ENCODE measurements around the gene ANAPC7. TPM values are rescaled to one million over a fixed set of nuclear protein-coding genes. Genes with fewer than 3 reads are reported as not detected.

ANAPC7 gene
- total and polyA plus RNA-seq, 2 of the 13 experiments (the other 11 are each of a cell fraction or from before 2014, with no cell fraction given): 40.0 to 69.1 TPM

GRCh38 chr12:110449799-110450497 is 46.4 kb upstream of the ANAPC7 start, which contains the start of gene ARPC3 (continued):
- TF ChIP-seq NFAT5 (CRISPR knock-in tag; IDR thresholded peaks at IDR 0.05): no peak
- no peak for TF ChIP-seq ZNF589 (CRISPR knock-in tag; conservative IDR thresholded peaks at IDR 0.05)
- TF ChIP-seq FOXO4 (CRISPR knock-in tag; conservative IDR thresholded peaks at IDR 0.05): no peak
- TF ChIP-seq BRCA1 (CRISPR knock-in tag; IDR thresholded peaks at IDR 0.05): 0 out of 2 replicates have a peak, but pooled peaks have one; percentile 32
- no peak; the same call in 1 of the 2 replicates for TF ChIP-seq FOXP4 (CRISPR knock-in tag; IDR thresholded peaks at IDR 0.05)
- TF ChIP-seq ZNF841 (CRISPR knock-in tag; IDR thresholded peaks at IDR 0.05; ENCODE audit: borderline replicate concordance): no peak
- no peak for TF ChIP-seq ZNF382 (CRISPR knock-in tag; IDR thresholded peaks at IDR 0.05; ENCODE audit: borderline replicate concordance)
- peak; percentile 57 for TF ChIP-seq FOXO1 (CRISPR knock-in tag; IDR thresholded peaks at IDR 0.05)
- no peak for TF ChIP-seq GPN1 (CRISPR knock-in tag; IDR thresholded peaks at IDR 0.05; ENCODE audit: borderline replicate concordance)
- no peak for TF ChIP-seq POGK (CRISPR knock-in tag; conservative IDR thresholded peaks at IDR 0.05)
- TF ChIP-seq HMGA1 (CRISPR knock-in tag; conservative IDR thresholded peaks at IDR 0.05): no peak
- no peak for TF ChIP-seq NKX3-1 (CRISPR knock-in tag; IDR thresholded peaks at IDR 0.05)
- TF ChIP-seq HIVEP1 (CRISPR knock-in tag; IDR thresholded peaks at IDR 0.05): peak; percentile 73
- no peak for TF ChIP-seq LBX2 (CRISPR knock-in tag; IDR thresholded peaks at IDR 0.05; ENCODE audit: borderline replicate concordance)
- no peak for TF ChIP-seq KLF12 (CRISPR knock-in tag; IDR thresholded peaks at IDR 0.05; ENCODE audit: borderline replicate concordance)
- TF ChIP-seq MLLT10 (CRISPR knock-in tag; IDR thresholded peaks at IDR 0.05): no peak
- no peak for TF ChIP-seq FOXK2 (IDR thresholded peaks at IDR 0.05)
- TF ChIP-seq SP2 (CRISPR knock-in tag; IDR thresholded peaks at IDR 0.05): peak; percentile 92
- peak; percentile 36; the same call in 1 of the 2 replicates for TF ChIP-seq NFYB (CRISPR knock-in tag; IDR thresholded peaks at IDR 0.05)
- peak; percentile 81 for TF ChIP-seq ZFX (CRISPR knock-in tag; IDR thresholded peaks at IDR 0.05; ENCODE audit: low read depth)

Measured in HepG2 (cell line).